Measurements from ENCODE around the gene CD81.

The CD81 gene

GRCh38 chr11:2408671-2409070 is 31.6 kb downstream of the CD81 start:
- no peak for FAIRE-seq

GRCh38 chr11:2409126-2409525 is 32.0 kb downstream of the CD81 start:
- FAIRE-seq, result no peak

- FAIRE-seq, result no peak
These were observed 32.7 kb downstream of the CD81 start for GRCh38 chr11:2409611-2410468.

- FAIRE-seq, result no peak
These were observed 33.5 kb downstream of the CD81 start for GRCh38 chr11:2410616-2411015.

- FAIRE-seq, result no peak
These were observed 34.6 kb downstream of the CD81 start for GRCh38 chr11:2411446-2412305.

- FAIRE-seq, result no peak
These were observed 35.2 kb downstream of the CD81 start for GRCh38 chr11:2412323-2412722.

GRCh38 chr11:2413742-2414579 is 36.9 kb downstream of the CD81 start:
- FAIRE-seq, result no peak

GRCh38 chr11:2414616-2415015 is 37.5 kb downstream of the CD81 start:
- FAIRE-seq, result no peak

GRCh38 chr11:2415171-2415570 is 38.1 kb downstream of the CD81 start:
- FAIRE-seq, result no peak

GRCh38 chr11:2415601-2416380 is 38.7 kb downstream of the CD81 start:
- no peak for FAIRE-seq

GRCh38 chr11:2416765-2417164 is 39.7 kb downstream of the CD81 start:
- FAIRE-seq, result no peak

GRCh38 chr11:2417856-2418692 is 41.0 kb downstream of the CD81 start:
- no peak for FAIRE-seq

GRCh38 chr11:2418693-2419360 is 41.7 kb downstream of the CD81 start:
- FAIRE-seq, result no peak

- FAIRE-seq, result peak; percentile 78
These were observed 42.8 kb downstream of the CD81 start for GRCh38 chr11:2419638-2420501.

GRCh38 chr11:2420502-2421225 is 43.6 kb downstream of the CD81 start:
- no peak for FAIRE-seq

GRCh38 chr11:2421226-2421994 is 44.3 kb downstream of the CD81 start:
- FAIRE-seq, result no peak

- no peak for FAIRE-seq
These were observed 44.9 kb downstream of the CD81 start for GRCh38 chr11:2421996-2422395.
